Neural cell (in vitro differentiated cells): Measurements from ENCODE around the gene FLT3LG.

Source experiments
- EP300 ChIP-seq: fragments of 450-650 bp; conservative IDR thresholded peaks from 2 replicates; pipeline ENCODE4 v1.6.1; 2014; ENCODE audit warnings: antibody characterized with exemption, mild to moderate bottlenecking, moderate library complexity; ENCODE audit not compliant: poor library complexity, severe bottlenecking
- EZH2 ChIP-seq: fragments of 200-600, 300-800 bp; shearing (Covaris generic), sonication (generic); IDR thresholded peaks from 2 replicates; pipeline ENCODE4 v1.6.1; 2014; ENCODE audit warnings: antibody characterized with exemption, low read length, borderline replicate concordance, mild to moderate bottlenecking; ENCODE audit not compliant: insufficient read depth, poor library complexity, severe bottlenecking
- MXI1 ChIP-seq: fragments of 450-650 bp; conservative IDR thresholded peaks from 2 replicates; pipeline ENCODE4 v1.6.1; 2014; ENCODE audit warnings: antibody characterized with exemption, mild to moderate bottlenecking; ENCODE audit not compliant: poor library complexity, severe bottlenecking
- POLR2AphosphoS5 ChIP-seq: IDR thresholded peaks from 2 replicates; pipeline ENCODE4 v1.6.1; 2012
- RAD21 ChIP-seq: fragments of 450-650 bp; conservative IDR thresholded peaks from 2 replicates; pipeline ENCODE4 v1.6.1; 2014; ENCODE audit warnings: antibody characterized with exemption, mild to moderate bottlenecking, moderate library complexity
- SMC3 ChIP-seq: fragments of 450-650 bp; conservative IDR thresholded peaks from 2 replicates; pipeline ENCODE4 v1.6.1; 2014; ENCODE audit warnings: antibody characterized with exemption, mild to moderate bottlenecking, moderate library complexity; ENCODE audit not compliant: poor library complexity
- TF ChIP-seq, protein P1 (sequence below): fragments of 450-650 bp; IDR thresholded peaks from 2 replicates; pipeline ENCODE4 v1.5.1; 2014; ENCODE audit warnings: antibody characterized with exemption, mild to moderate bottlenecking, moderate library complexity; ENCODE audit not compliant: poor library complexity, severe bottlenecking
- TF ChIP-seq, protein P2 (sequence below): IDR thresholded peaks from 2 replicates; pipeline ENCODE4 v1.6.1; 2012; ENCODE audit warnings: borderline replicate concordance

DNA sequence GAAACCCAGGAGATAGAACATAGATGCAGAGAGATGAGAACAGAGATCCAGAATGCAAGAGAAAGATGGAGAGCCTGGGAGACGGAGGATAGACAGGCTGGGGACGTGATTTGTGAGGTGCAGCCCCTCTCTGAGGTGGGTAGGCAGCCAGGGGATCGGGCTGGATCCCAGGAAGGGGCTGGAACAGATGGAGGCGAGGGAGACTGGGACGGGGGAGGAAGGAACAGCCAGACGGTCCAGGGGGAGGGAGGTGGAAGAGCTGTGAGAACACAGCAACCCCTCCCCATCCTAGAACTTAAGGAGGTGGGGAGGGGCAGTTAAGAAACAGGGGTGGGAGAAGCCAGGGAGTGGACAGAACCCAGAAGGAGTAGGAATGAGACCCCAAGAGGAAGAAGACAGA lies 35.8 kb upstream of the FLT3LG start:
- TF ChIP-seq EZH2 (no peak), POLR2AphosphoS5 (no peak), RAD21 (no peak), EP300 (no peak), MXI1 (no peak), SMC3 (no peak)
- TF ChIP-seq, protein P1, sequence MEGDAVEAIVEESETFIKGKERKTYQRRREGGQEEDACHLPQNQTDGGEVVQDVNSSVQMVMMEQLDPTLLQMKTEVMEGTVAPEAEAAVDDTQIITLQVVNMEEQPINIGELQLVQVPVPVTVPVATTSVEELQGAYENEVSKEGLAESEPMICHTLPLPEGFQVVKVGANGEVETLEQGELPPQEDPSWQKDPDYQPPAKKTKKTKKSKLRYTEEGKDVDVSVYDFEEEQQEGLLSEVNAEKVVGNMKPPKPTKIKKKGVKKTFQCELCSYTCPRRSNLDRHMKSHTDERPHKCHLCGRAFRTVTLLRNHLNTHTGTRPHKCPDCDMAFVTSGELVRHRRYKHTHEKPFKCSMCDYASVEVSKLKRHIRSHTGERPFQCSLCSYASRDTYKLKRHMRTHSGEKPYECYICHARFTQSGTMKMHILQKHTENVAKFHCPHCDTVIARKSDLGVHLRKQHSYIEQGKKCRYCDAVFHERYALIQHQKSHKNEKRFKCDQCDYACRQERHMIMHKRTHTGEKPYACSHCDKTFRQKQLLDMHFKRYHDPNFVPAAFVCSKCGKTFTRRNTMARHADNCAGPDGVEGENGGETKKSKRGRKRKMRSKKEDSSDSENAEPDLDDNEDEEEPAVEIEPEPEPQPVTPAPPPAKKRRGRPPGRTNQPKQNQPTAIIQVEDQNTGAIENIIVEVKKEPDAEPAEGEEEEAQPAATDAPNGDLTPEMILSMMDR, result no peak
- TF ChIP-seq, protein P2, sequence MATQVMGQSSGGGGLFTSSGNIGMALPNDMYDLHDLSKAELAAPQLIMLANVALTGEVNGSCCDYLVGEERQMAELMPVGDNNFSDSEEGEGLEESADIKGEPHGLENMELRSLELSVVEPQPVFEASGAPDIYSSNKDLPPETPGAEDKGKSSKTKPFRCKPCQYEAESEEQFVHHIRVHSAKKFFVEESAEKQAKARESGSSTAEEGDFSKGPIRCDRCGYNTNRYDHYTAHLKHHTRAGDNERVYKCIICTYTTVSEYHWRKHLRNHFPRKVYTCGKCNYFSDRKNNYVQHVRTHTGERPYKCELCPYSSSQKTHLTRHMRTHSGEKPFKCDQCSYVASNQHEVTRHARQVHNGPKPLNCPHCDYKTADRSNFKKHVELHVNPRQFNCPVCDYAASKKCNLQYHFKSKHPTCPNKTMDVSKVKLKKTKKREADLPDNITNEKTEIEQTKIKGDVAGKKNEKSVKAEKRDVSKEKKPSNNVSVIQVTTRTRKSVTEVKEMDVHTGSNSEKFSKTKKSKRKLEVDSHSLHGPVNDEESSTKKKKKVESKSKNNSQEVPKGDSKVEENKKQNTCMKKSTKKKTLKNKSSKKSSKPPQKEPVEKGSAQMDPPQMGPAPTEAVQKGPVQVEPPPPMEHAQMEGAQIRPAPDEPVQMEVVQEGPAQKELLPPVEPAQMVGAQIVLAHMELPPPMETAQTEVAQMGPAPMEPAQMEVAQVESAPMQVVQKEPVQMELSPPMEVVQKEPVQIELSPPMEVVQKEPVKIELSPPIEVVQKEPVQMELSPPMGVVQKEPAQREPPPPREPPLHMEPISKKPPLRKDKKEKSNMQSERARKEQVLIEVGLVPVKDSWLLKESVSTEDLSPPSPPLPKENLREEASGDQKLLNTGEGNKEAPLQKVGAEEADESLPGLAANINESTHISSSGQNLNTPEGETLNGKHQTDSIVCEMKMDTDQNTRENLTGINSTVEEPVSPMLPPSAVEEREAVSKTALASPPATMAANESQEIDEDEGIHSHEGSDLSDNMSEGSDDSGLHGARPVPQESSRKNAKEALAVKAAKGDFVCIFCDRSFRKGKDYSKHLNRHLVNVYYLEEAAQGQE, result no peak
